ENCODE data around the gene SPEG. TPM values are rescaled to one million over a fixed set of nuclear protein-coding genes. Genes with fewer than 3 reads are reported as not detected.

Gene SPEG
- total RNA-seq, 2 donors from 2014 or later: 82.2 to 90.8 TPM

GRCh38 chr2:219428469-219428868 lies 6.2 kb upstream of the SPEG start:
- Histone ChIP-seq H3K4me1 (peaks cover 0 to 11% of the 10 kb centered on the region in 2 donors), H3K27ac (peak overlapping the region; percentile 58 to 66), H3K9me3 (no peaks in the 10 kb centered on the region), H3K4me3 (no peak overlapping the region), H3K36me3 (peaks cover 33% of the 10 kb centered on the region), H3K27me3 (no peaks in the 10 kb centered on the region)
- no peak for DNase-seq (ENCODE audit: low spot score)
- no peak for TF ChIP-seq CTCF (IDR thresholded peaks at IDR 0.05)

- peaks cover 0 to 15% of the 10 kb centered on the region in 2 donors for H3K4me1 ChIP-seq
- peaks cover 17% of the 10 kb centered on the region for H3K36me3 ChIP-seq
- no peak for DNase-seq (ENCODE audit: low spot score)
- no peaks in the 10 kb centered on the region for H3K27me3 ChIP-seq
- H3K27ac ChIP-seq: peak overlapping the region; percentile 77 to 78
- H3K9me3 ChIP-seq: no peaks in the 10 kb centered on the region
- no peak overlapping the region for H3K4me3 ChIP-seq
- no peak for TF ChIP-seq CTCF (IDR thresholded peaks at IDR 0.05)
Measured at GRCh38 chr2:219429958-219430606, 4.6 kb upstream of the SPEG start.

GRCh38 chr2:219430633-219431615 lies 3.7 kb upstream of the SPEG start:
- Histone ChIP-seq H3K27ac (peak overlapping the region; percentile 77 to 78), H3K4me1 (peaks cover 0 to 21% of the 10 kb centered on the region in 2 donors), H3K36me3 (peaks cover 9% of the 10 kb centered on the region), H3K4me3 (no peak overlapping the region), H3K27me3 (no peaks in the 10 kb centered on the region), H3K9me3 (no peaks in the 10 kb centered on the region)
- no peak for DNase-seq (ENCODE audit: low spot score)
- peak in 1 of 2 donors; percentile 60 for TF ChIP-seq CTCF (IDR thresholded peaks at IDR 0.05)

GRCh38 chr2:219433666-219434467 lies 776 bp upstream of the SPEG start:
- no peaks in the 10 kb centered on the region for H3K9me3 ChIP-seq
- no peak for DNase-seq (ENCODE audit: low spot score)
- peak; percentile 22 to 58 for TF ChIP-seq CTCF (IDR thresholded peaks at IDR 0.05)
- H3K27me3 ChIP-seq: no peaks in the 10 kb centered on the region
- H3K27ac ChIP-seq: peak overlapping the region; percentile 89 to 93
- no peaks in the 10 kb centered on the region for H3K36me3 ChIP-seq
- peaks cover 0 to 30% of the 10 kb centered on the region in 2 donors for H3K4me1 ChIP-seq
- peak overlapping the region; percentile 46 to 58 for H3K4me3 ChIP-seq

GRCh38 chr2:219434468-219434717 lies 250 bp upstream of the SPEG start:
- H3K4me3 ChIP-seq: peak overlapping the region; percentile 46 to 58
- no peaks in the 10 kb centered on the region for H3K36me3 ChIP-seq
- no peak for TF ChIP-seq CTCF (IDR thresholded peaks at IDR 0.05)
- H3K27ac ChIP-seq: peak overlapping the region; percentile 89 to 93
- H3K4me1 ChIP-seq: peaks cover 0 to 30% of the 10 kb centered on the region in 2 donors
- no peaks in the 10 kb centered on the region for H3K9me3 ChIP-seq
- H3K27me3 ChIP-seq: no peaks in the 10 kb centered on the region
- no peak for DNase-seq (ENCODE audit: low spot score)

All from right atrium auricular region (tissue), 2 donors.